WTC11 (cell line): Measurements from ENCODE around the gene FAM107A. TPM values are rescaled to one million over a fixed set of nuclear protein-coding genes. Genes with fewer than 3 reads are reported as not detected.

Experiments
- ATAC-seq: fragments of 200-7000 bp; cut with Tn5 transposase; 2 replicates; pipeline ENCODE4 v1.10.0; 2021; ENCODE audit warnings: mild to moderate bottlenecking, moderate library complexity
- CTCF ChIA-PET: fragments of 300-600 bp; sonication (Branson Sonifier 250); formaldehyde crosslinking; loops from one replicate; lab custom pipeline; 2021; ENCODE audit warnings: antibody characterized with exemption; lab: Charles Lee
- POLR2A ChIA-PET: fragments of 350-600 bp; sonication (Branson Sonifier 250); formaldehyde crosslinking; loops from one replicate; lab custom pipeline; 2021; ENCODE audit warnings: antibody characterized with exemption; lab: Charles Lee
- DNase-seq: peaks from one replicate; pipeline ENCODE4 v3.0.0; 2021; ENCODE audit warnings: low spot score
- H3K27ac Mint-ChIP-seq: 2 replicates; pipeline ENCODE4 v1.8.0; 2021; ENCODE audit warnings: mixed read lengths
- H3K27me3 Mint-ChIP-seq: 2 replicates; pipeline ENCODE4 v1.8.0; 2021; ENCODE audit warnings: low read depth, mild to moderate bottlenecking, moderate library complexity, mixed read lengths
- H3K36me3 Mint-ChIP-seq: 2 replicates; pipeline ENCODE4 v1.8.0; 2021; ENCODE audit warnings: mixed read lengths
- H3K4me1 Mint-ChIP-seq: 2 replicates; pipeline ENCODE4 v1.8.0; 2022; ENCODE audit warnings: mixed read lengths
- H3K4me3 Mint-ChIP-seq: 2 replicates; pipeline ENCODE4 v1.8.0; 2021; ENCODE audit warnings: mild to moderate bottlenecking, moderate library complexity, mixed read lengths
- H3K9me3 Mint-ChIP-seq: 2 replicates; pipeline ENCODE4 v1.8.0; 2021; ENCODE audit warnings: mixed read lengths
- FOXP1 ChIP-seq: sonication (generic); formaldehyde crosslinking; IDR thresholded peaks from 2 replicates; pipeline ENCODE4 v1.8.0; 2022; ENCODE audit warnings: missing genetic modification reagents, mild to moderate bottlenecking, moderate library complexity, borderline replicate concordance
- GRHL2 ChIP-seq: fragments of 250-450 bp; sonication (Bioruptor Pico); IDR thresholded peaks from 2 replicates; pipeline ENCODE4 v1.8.0; 2022; ENCODE audit warnings: mild to moderate bottlenecking, moderate library complexity; ENCODE audit not compliant: insufficient replicate concordance, severe bottlenecking
- GTF2I ChIP-seq: fragments of 250-450 bp; sonication (Bioruptor Pico); conservative IDR thresholded peaks from 2 replicates; pipeline ENCODE4 v1.4.0; 2021; ENCODE audit warnings: mild to moderate bottlenecking
- TCF7 ChIP-seq: sonication (generic); formaldehyde crosslinking; IDR thresholded peaks from 2 replicates; pipeline ENCODE4 v1.8.0; 2022; ENCODE audit warnings: mild to moderate bottlenecking, low read depth, missing genetic modification reagents, moderate library complexity
- TEAD1 ChIP-seq: sonication (generic); formaldehyde crosslinking; IDR thresholded peaks from 2 replicates; pipeline ENCODE4 v1.8.0; 2022; ENCODE audit warnings: mild to moderate bottlenecking, missing genetic modification reagents
- ZNF121 ChIP-seq: sonication (generic); formaldehyde crosslinking; IDR thresholded peaks from 2 replicates; pipeline ENCODE4 v1.8.0; 2023; ENCODE audit warnings: missing genetic modification reagents
- ZNF219 ChIP-seq: sonication (generic); formaldehyde crosslinking; IDR thresholded peaks from 2 replicates; pipeline ENCODE4 v1.8.0; 2023; ENCODE audit warnings: missing genetic modification reagents, mild to moderate bottlenecking, borderline replicate concordance
- ZNF423 ChIP-seq: fragments of 250-450 bp; sonication (Bioruptor Pico); IDR thresholded peaks from 2 replicates; pipeline ENCODE4 v2.1.2; 2022; ENCODE audit warnings: mild to moderate bottlenecking, moderate library complexity
- total RNA-seq: library from RNA; stranded (reverse); gene quantifications from 3 replicates; pipeline ENCODE4 v1.2.3, GENCODE V29; 2021
- TF ChIP-seq, protein P1 (sequence below): sonication (generic); formaldehyde crosslinking; IDR thresholded peaks from 2 replicates; pipeline ENCODE4 v1.8.0; 2022; ENCODE audit warnings: mild to moderate bottlenecking, missing genetic modification reagents
- TF ChIP-seq, protein P2 (sequence below): sonication (generic); formaldehyde crosslinking; IDR thresholded peaks from 2 replicates; pipeline ENCODE4 v1.8.1; 2023; ENCODE audit warnings: mild to moderate bottlenecking, missing genetic modification reagents
- TF ChIP-seq, protein P3 (sequence below): sonication (generic); formaldehyde crosslinking; IDR thresholded peaks from 2 replicates; pipeline ENCODE4 v1.8.1; 2023; ENCODE audit warnings: mild to moderate bottlenecking, moderate library complexity, missing genetic modification reagents

FAM107A gene
- total RNA-seq, 1 experiment from 2014 or later, result 0.31 TPM

DNA sequence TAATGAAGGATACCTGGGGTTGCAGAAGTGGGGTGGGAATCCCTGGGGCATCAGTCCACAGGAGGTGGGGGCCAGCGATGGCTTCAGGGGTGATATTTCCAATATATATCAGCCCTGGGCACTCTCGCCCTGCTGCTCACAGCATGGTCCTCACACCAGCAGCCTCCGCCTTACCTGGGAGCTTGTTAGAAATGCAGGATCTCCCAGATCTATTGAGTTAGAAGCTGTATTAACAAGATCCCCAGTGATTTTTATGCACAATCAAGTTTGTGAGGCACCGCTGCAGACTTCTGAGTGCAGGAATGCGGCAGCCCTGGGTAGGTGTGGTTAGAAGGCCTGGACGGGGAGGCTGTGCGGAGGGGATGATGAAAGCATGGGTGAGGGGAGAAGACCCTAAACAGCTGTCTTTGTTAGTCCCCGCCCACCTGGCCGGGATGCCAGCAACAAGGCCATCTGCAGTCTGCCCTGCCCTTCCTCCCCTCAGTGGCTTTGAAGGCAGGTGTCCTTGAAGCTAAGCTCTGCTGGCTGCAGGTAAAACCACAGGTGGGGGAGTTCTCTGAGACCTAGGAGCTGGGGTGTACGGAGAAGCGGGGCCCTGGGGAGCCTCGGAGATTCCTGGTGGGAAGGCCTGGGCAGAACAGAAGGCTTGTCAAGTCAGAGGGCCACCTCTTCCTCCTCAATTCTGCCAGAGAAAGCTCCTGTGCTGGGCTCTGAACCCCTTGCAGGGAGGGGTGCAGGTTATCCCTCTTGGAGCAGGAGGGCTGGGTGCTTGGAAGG, 11.4 kb downstream of the FAM107A start:
- peaks cover 12% of the 10 kb centered on the region for H3K9me3 Mint-ChIP-seq
- peak overlapping the region; percentile 68 for H3K27ac Mint-ChIP-seq
- ChIA-PET CTCF (interaction anchor here (1.0 to 14.3 kb wide), 13 partner anchors 8 to 95 kb away, joined by 3 to 223 read pairs (median 6); partner anchors contain the start of gene FAM107A), POLR2A (interaction anchor here (0.6 to 2.4 kb wide), 3 partner anchors 19 to 328 kb away, joined by 3 to 5 read pairs (median 3); partner anchors contain the start of gene ABHD6)
- DNase-seq (peak; percentile 72), ATAC-seq (peak; percentile 50)
- H3K27me3 Mint-ChIP-seq, result no peaks in the 10 kb centered on the region; the same call in 1 of the 2 replicates
- peaks cover 43% of the 10 kb centered on the region for H3K4me1 Mint-ChIP-seq
- H3K36me3 Mint-ChIP-seq, result peaks cover 2% of the 10 kb centered on the region; the same call in 1 of the 2 replicates
- TF ChIP-seq TEAD1 (CRISPR knock-in tag) (0 out of 2 replicates have a peak, but pooled peaks have one; percentile 28), ZNF423 (CRISPR knock-in tag) (peak; percentile 40; the same call in 1 of the 2 replicates), FOXP1 (CRISPR knock-in tag) (peak; percentile 28; the same call in 1 of the 2 replicates)
- TF ChIP-seq, protein P1, sequence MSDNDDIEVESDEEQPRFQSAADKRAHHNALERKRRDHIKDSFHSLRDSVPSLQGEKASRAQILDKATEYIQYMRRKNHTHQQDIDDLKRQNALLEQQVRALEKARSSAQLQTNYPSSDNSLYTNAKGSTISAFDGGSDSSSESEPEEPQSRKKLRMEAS, result peak; percentile 76
- TF ChIP-seq, protein P2, sequence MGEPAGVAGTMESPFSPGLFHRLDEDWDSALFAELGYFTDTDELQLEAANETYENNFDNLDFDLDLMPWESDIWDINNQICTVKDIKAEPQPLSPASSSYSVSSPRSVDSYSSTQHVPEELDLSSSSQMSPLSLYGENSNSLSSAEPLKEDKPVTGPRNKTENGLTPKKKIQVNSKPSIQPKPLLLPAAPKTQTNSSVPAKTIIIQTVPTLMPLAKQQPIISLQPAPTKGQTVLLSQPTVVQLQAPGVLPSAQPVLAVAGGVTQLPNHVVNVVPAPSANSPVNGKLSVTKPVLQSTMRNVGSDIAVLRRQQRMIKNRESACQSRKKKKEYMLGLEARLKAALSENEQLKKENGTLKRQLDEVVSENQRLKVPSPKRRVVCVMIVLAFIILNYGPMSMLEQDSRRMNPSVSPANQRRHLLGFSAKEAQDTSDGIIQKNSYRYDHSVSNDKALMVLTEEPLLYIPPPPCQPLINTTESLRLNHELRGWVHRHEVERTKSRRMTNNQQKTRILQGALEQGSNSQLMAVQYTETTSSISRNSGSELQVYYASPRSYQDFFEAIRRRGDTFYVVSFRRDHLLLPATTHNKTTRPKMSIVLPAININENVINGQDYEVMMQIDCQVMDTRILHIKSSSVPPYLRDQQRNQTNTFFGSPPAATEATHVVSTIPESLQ (CRISPR knock-in tag), result no peak
- no peak overlapping the region for H3K4me3 Mint-ChIP-seq

DNA sequence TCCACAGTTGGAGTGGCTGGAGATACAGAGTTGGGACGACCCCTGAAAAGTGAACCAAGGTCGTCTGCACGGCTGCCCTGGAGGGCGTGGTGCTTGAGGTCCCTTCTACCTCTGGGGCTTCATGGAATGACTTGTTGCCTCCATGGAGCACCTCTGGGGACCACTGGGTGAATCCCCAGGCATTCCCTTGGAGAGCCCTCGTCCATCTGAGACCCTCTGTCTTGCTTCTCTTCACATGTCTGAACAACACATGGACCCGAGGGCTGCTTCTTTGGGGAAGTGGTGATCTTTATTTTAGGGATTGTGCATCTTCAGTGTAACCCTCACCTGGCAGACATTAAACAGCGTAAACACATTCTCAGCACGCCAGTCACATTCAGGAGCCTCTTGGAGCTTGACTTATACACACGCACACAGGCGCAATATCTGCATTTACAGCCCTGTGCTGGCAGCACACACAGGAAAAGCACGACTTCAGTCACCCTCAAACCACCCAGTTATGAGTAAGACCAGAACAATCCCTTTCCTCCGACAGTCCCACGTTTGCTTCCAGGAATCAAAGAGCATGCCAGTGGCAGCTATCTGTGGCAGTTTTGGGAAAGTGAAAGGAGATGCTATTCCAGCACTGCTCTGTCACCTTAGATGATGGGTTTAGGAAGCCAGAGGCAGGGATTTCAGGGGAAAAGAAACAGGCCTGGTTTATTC, 12.6 kb downstream of the FAM107A start:
- Mint-ChIP-seq H3K4me1 (peaks cover 45% of the 10 kb centered on the region), H3K27ac (peak overlapping the region; percentile 21), H3K9me3 (peaks cover 12% of the 10 kb centered on the region), H3K27me3 (no peaks in the 10 kb centered on the region; the same call in 1 of the 2 replicates), H3K36me3 (peaks cover 2% of the 10 kb centered on the region; the same call in 1 of the 2 replicates), H3K4me3 (no peak overlapping the region)
- no peak for ATAC-seq
- no peak for TF ChIP-seq TEAD1 (CRISPR knock-in tag)
- TF ChIP-seq, protein P3, sequence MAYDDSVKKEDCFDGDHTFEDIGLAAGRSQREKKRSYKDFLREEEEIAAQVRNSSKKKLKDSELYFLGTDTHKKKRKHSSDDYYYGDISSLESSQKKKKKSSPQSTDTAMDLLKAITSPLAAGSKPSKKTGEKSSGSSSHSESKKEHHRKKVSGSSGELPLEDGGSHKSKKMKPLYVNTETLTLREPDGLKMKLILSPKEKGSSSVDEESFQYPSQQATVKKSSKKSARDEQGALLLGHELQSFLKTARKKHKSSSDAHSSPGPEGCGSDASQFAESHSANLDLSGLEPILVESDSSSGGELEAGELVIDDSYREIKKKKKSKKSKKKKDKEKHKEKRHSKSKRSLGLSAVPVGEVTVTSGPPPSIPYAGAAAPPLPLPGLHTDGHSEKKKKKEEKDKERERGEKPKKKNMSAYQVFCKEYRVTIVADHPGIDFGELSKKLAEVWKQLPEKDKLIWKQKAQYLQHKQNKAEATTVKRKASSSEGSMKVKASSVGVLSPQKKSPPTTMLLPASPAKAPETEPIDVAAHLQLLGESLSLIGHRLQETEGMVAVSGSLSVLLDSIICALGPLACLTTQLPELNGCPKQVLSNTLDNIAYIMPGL (CRISPR knock-in tag), result no peak
- TF ChIP-seq ZNF219 (CRISPR knock-in tag), result no peak
- ChIA-PET CTCF (interaction anchor here (0.7 to 14.3 kb wide), 2 partner anchors 65 to 387 kb away, joined by 3 to 223 read pairs; no protein-coding TSS in a partner anchor), POLR2A (no interaction called here)
- no peak for DNase-seq

DNA sequence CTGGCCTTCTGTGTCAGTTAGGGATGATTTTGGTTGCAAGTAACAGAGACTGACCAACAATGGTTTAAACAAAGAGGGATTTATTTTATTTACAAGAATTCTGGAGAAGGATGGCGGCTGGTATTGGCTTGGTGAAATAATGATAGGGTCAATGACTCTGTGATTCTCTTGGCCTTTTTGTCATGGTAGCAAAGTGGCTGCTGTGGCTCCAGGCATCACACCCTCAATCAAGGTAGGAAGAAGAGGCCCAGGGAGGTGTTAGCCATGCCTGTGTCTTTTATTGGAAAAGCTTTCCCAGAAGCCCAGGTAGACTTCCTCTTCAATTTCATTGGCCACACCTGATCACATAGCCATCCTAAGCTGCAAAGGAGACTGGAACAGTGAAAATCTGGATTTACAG, 13.1 kb downstream of the FAM107A start:
- TF ChIP-seq GRHL2 (CRISPR knock-in tag) (no peak), ZNF121 (CRISPR knock-in tag) (no peak), GTF2I (CRISPR knock-in tag) (no peak), TCF7 (CRISPR knock-in tag) (no peak), ZNF219 (CRISPR knock-in tag) (no peak)
- TF ChIP-seq, protein P1, result no peak
- TF ChIP-seq, all 79 proteins: peak for 0
- Mint-ChIP-seq H3K27me3 (no peaks in the 10 kb centered on the region; the same call in 1 of the 2 replicates), H3K4me1 (peaks cover 43% of the 10 kb centered on the region), H3K9me3 (peaks cover 12% of the 10 kb centered on the region), H3K4me3 (no peak overlapping the region), H3K27ac (no peak overlapping the region), H3K36me3 (peaks cover 2% of the 10 kb centered on the region; the same call in 1 of the 2 replicates)
- DNase-seq (no peak), ATAC-seq (no peak)
- ChIA-PET CTCF (no interaction called here), POLR2A (no interaction called here)
